Endothelial cell of umbilical vein (primary cell): ENCODE measurements around the gene MAP7D3. TPM values are rescaled to one million over a fixed set of nuclear protein-coding genes. Genes with fewer than 3 reads are reported as not detected.

Experiments used
- BruUV-seq: library from RNA; stranded (reverse); fragments of 400-500 nt; replicated peaks from 2 replicates; lab custom pipeline; 2021; lab: Mats Ljungman, UMichigan
- CTCF ChIA-PET: fragments of 300-600, 350-600 bp; sonication (Branson Sonifier 250); formaldehyde crosslinking; loops from one replicate; lab custom pipeline; 2021; ENCODE audit warnings: antibody characterized with exemption, inconsistent platforms; lab: Charles Lee
- POLR2A ChIA-PET: fragments of 300-600, 350-600 bp; sonication (Branson Sonifier 250); formaldehyde crosslinking; loops from one replicate; lab custom pipeline; 2021; ENCODE audit warnings: antibody characterized with exemption, inconsistent platforms; lab: Charles Lee
- DNase-seq: peaks from one replicate; pipeline ENCODE4 v3.0.0-alpha.2; 2011; ENCODE audit warnings: low read depth, low spot score
- FAIRE-seq: peaks from 2 replicates; lab custom pipeline; 2011; peaks lifted over from hg19 to GRCh38; lab: Jason Lieb, UNC
- H2AFZ ChIP-seq: 2 replicates; pipeline ENCODE4 v1.6.0; 2012; ENCODE audit warnings: low read depth, low read length, control low read depth, inconsistent platforms
- H3K27ac ChIP-seq: 2 replicates; pipeline ENCODE4 v1.5.1; 2011; ENCODE audit warnings: low read depth, mild to moderate bottlenecking, control low read depth, low read length, moderate library complexity; ENCODE audit not compliant: insufficient read depth
- H3K27me3 ChIP-seq, 2 experiments: 2 replicates each; pipeline versions ENCODE4 v1.6.0 to v1.6.1; 2011; ENCODE audit warnings: low read length in 2 of 2, mixed read lengths in 1 of 2; ENCODE audit not compliant: control insufficient read depth in 2 of 2, insufficient read depth in 2 of 2
- H3K36me3 ChIP-seq, 2 experiments: 2 replicates in 1 of 2; 3 replicates in 1 of 2; pipeline ENCODE4 v1.5.1; 2011; ENCODE audit warnings: low read length in 2 of 2, mild to moderate bottlenecking in 1 of 2, moderate library complexity in 1 of 2; ENCODE audit not compliant: control insufficient read depth in 2 of 2, insufficient read depth in 2 of 2; ENCODE audit errors: extremely low read depth in 1 of 2
- H3K4me1 ChIP-seq: 3 replicates; pipeline ENCODE4 v1.5.1; 2011; ENCODE audit warnings: mild to moderate bottlenecking, low read length; ENCODE audit not compliant: control insufficient read depth, insufficient read depth; ENCODE audit errors: extremely low read depth
- H3K4me2 ChIP-seq: 2 replicates; pipeline ENCODE4 v1.6.1; 2011; ENCODE audit warnings: low read length, control low read depth, mixed read lengths; ENCODE audit not compliant: insufficient read depth
- H3K4me3 ChIP-seq, 3 experiments: fragments of 200-600 bp in 1 of 3; sonication (generic), shearing (Covaris generic) in 1 of 3; replicated peaks in 1 of 3; 2 replicates each; pipeline ENCODE4 v1.5.1; 2011 to 2016; ENCODE audit warnings: control low read depth in 3 of 3, low read length in 3 of 3, mild to moderate bottlenecking in 2 of 3, inconsistent platforms in 1 of 3, low read depth in 1 of 3, moderate library complexity in 1 of 3; ENCODE audit not compliant: insufficient read depth in 1 of 3
- H3K79me2 ChIP-seq: 2 replicates; pipeline ENCODE4 v1.6.0; 2012; ENCODE audit warnings: low read length, inconsistent platforms; ENCODE audit not compliant: control insufficient read depth, insufficient read depth
- H3K9ac ChIP-seq: replicated peaks from 2 replicates; pipeline ENCODE3; 2011; ENCODE audit warnings: low read length, control low read depth; ENCODE audit not compliant: insufficient read depth; ENCODE audit errors: extremely low read depth
- H3K9me1 ChIP-seq: replicated peaks from 3 replicates; pipeline ENCODE4 v1.6.0; 2011; ENCODE audit warnings: mild to moderate bottlenecking, low read length; ENCODE audit not compliant: control insufficient read depth, insufficient read depth; ENCODE audit errors: extremely low read depth
- H3K9me3 ChIP-seq: replicated peaks from 2 replicates; pipeline ENCODE4 v1.5.1; 2012; ENCODE audit warnings: low read length, inconsistent platforms; ENCODE audit not compliant: control insufficient read depth, insufficient read depth
- H4K20me1 ChIP-seq: replicated peaks from 2 replicates; pipeline ENCODE3; 2011; ENCODE audit warnings: mild to moderate bottlenecking, low read length; ENCODE audit not compliant: control insufficient read depth, insufficient read depth; ENCODE audit errors: extremely low read depth
- CTCF ChIP-seq, 2 donors: IDR thresholded peaks; 1 replicate in 1 of 2; 2 replicates in 1 of 2; pipeline ENCODE4 v1.5.1; 2011; ENCODE audit warnings: low read length in 2 of 2, mild to moderate bottlenecking in 2 of 2, moderate library complexity in 2 of 2, control low read depth in 1 of 2, inconsistent platforms in 1 of 2, low read depth in 1 of 2; ENCODE audit not compliant: insufficient read depth in 1 of 2; ENCODE audit errors: extremely low read depth in 1 of 2
- EZH2 ChIP-seq: IDR thresholded peaks from 2 replicates; pipeline ENCODE4 v1.6.1; 2012; ENCODE audit warnings: borderline replicate concordance, low read depth, mild to moderate bottlenecking, moderate library complexity, low read length, inconsistent platforms; ENCODE audit not compliant: severe bottlenecking
- FOS ChIP-seq: IDR thresholded peaks from 2 replicates; pipeline ENCODE4 v1.6.1; 2011; ENCODE audit warnings: mild to moderate bottlenecking, low read length, moderate library complexity, borderline replicate concordance; ENCODE audit not compliant: insufficient read depth
- GATA2 ChIP-seq: IDR thresholded peaks from 2 replicates; pipeline ENCODE4 v1.7.0; 2011; ENCODE audit warnings: low read depth, mild to moderate bottlenecking, moderate library complexity, mixed read lengths, low read length; ENCODE audit not compliant: insufficient read length, insufficient read depth
- JUN ChIP-seq: IDR thresholded peaks from 2 replicates; pipeline ENCODE4 v1.6.1; 2011; ENCODE audit warnings: borderline replicate concordance, low read depth; ENCODE audit not compliant: insufficient read length, insufficient read depth
- MYC ChIP-seq: IDR thresholded peaks from one replicate; pipeline ENCODE4 v1.6.1; 2011; ENCODE audit warnings: mild to moderate bottlenecking, low read depth, low read length
- POLR2A ChIP-seq: IDR thresholded peaks from 2 replicates; pipeline ENCODE4 v1.6.1; 2012; ENCODE audit warnings: low read depth, mild to moderate bottlenecking, control low read depth, low read length
- POLR2AphosphoS5 ChIP-seq: IDR thresholded peaks from 2 replicates; pipeline ENCODE4 v1.6.1; 2012; ENCODE audit warnings: low read depth, mild to moderate bottlenecking, control low read depth, low read length, moderate library complexity; ENCODE audit not compliant: insufficient read depth
- dilution Hi-C: fragments of 300-500 bp; cut with MboI; formaldehyde crosslinking; loops from one replicate; pipeline ENCODE4 v1.15.0; 2019; ENCODE audit warnings: low sequenced_read_pairs; ENCODE audit not compliant: extremely low pct_ligation_motif_present
- intact Hi-C: fragments of 100-400 bp; cut with micrococcal nuclease; formaldehyde crosslinking; loops from one replicate; pipeline ENCODE4 v1.10.0; 2022
- polyA plus RNA-seq, 4 experiments: library from polyadenylated mRNA; depleted of rRNA in 3 of 4; stranded (reverse) in 3 of 4; unstranded in 1 of 4; fragments of >200 nt; gene quantifications; 2 replicates each; pipeline versions ENCODE4 v1.2.1 to v1.2.3, GENCODE V29; 2011 to 2012; ENCODE audit warnings: missing spikeins in 1 of 4
- total RNA-seq: library from RNA; stranded (reverse); gene quantifications from 2 replicates; pipeline ENCODE4 v1.2.3, GENCODE V29; 2021
- TF ChIP-seq, protein P1 (sequence below): IDR thresholded peaks from 2 replicates; pipeline ENCODE4 v1.6.1; 2011; ENCODE audit not compliant: insufficient read depth, insufficient read length

The MAP7D3 gene
- total and polyA plus RNA-seq, 2 donors (not counting 3 experiments of a cell fraction or from before 2014, with no cell fraction given), result 6.5 to 22.8 TPM

- Histone ChIP-seq H3K9me1 (no peaks in the 10 kb centered on the region), H3K9me3 (no peaks in the 10 kb centered on the region), H3K27ac (no peak overlapping the region), H2AFZ (no peak overlapping the region), H3K9ac (no peak overlapping the region), H3K36me3 (no peaks in the 10 kb centered on the region), H3K79me2 (no peaks in the 10 kb centered on the region), H3K4me1 (peaks cover 13% of the 10 kb centered on the region), H3K4me3 (no peak overlapping the region), H3K27me3 (no peaks in the 10 kb centered on the region), H4K20me1 (no peaks in the 10 kb centered on the region), H3K4me2 (no peak overlapping the region)
- dilution Hi-C loops, result no loop called here
- TF ChIP-seq FOS (no peak), MYC (no peak), POLR2A (no peak), EZH2 (no peak), POLR2AphosphoS5 (no peak), CTCF (IDR thresholded peaks at IDR 0.05; ENCODE audit: extremely low read depth in 1 of 2, insufficient read depth in 1 of 2, low read depth in 1 of 2, low read length in 2 of 2) (no peak), JUN (no peak), GATA2 (no peak)
- TF ChIP-seq, protein P1, sequence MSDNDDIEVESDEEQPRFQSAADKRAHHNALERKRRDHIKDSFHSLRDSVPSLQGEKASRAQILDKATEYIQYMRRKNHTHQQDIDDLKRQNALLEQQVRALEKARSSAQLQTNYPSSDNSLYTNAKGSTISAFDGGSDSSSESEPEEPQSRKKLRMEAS, result no peak
- DNase-seq (no peak), FAIRE-seq (no peak)
- no TSS peak for BruUV-seq
- ChIA-PET POLR2A (no interaction called here), CTCF (interaction anchor here (1.0 to 4.2 kb wide), 4 partner anchors 10 to 173 kb away, joined by 3 to 30 read pairs (median 4); no protein-coding TSS in a partner anchor)
- intact Hi-C loops, result no loop called here
Observed at GRCh38 chrX:136201601-136202000, 49.6 kb downstream of the MAP7D3 start.
